ENCODE results near the gene FA2H.

GRCh38 chr16:74748616-74749026, 26.0 kb downstream of the FA2H start:
- TF ChIP-seq CTCF (IDR thresholded peaks at IDR 0.05) (no peak), POLR2A (IDR thresholded peaks at IDR 0.05) (no peak)
